SK-N-SH (cell line): ENCODE data around the gene EVL. TPM values are rescaled to one million over a fixed set of nuclear protein-coding genes. Genes with fewer than 3 reads are reported as not detected.
A peak's percentile ranks its signal among the peaks of the same experiment; 100 is the strongest.

Source experiments
- CTCF ChIA-PET: fragments of 300-600, 350-600 bp; formaldehyde crosslinking; extraction: SDS; loops from one replicate; lab custom pipeline; 2021; lab: Yijun Ruan, JAX
- POLR2A ChIA-PET: fragments of 350-600 bp; sonication (Branson Sonifier 250); formaldehyde crosslinking; extraction: SDS; loops from one replicate; lab custom pipeline; 2020; ENCODE audit warnings: antibody characterized with exemption, inconsistent platforms; lab: Yijun Ruan, JAX
- DNase-seq: peaks from one replicate; pipeline ENCODE4 v3.0.0; 2012
- H2AFZ ChIP-seq: fragments of 200-600 bp; sonication (generic); 2 replicates; pipeline ENCODE4 v1.8.1; 2016; ENCODE audit warnings: antibody characterized with exemption, mild to moderate bottlenecking, low read depth
- H3F3A ChIP-seq: fragments of 200-600 bp; sonication (generic); replicated peaks from 2 replicates; pipeline ENCODE3; 2016; ENCODE audit warnings: antibody characterized with exemption, mild to moderate bottlenecking; ENCODE audit not compliant: insufficient read depth
- H3K27ac ChIP-seq, 2 experiments: fragments of 200-500 bp in 1 of 2; fragments of 200-600 bp in 1 of 2; sonication (Bioruptor generic) in 1 of 2; sonication (generic), shearing (Covaris generic) in 1 of 2; 2 replicates each; pipeline versions ENCODE4 v1.5.1 to v1.6.1; 2014 to 2016; ENCODE audit warnings: low read depth in 2 of 2, inconsistent platforms in 1 of 2, low read length in 1 of 2, mild to moderate bottlenecking in 1 of 2, mixed read lengths in 1 of 2
- H3K27me3 ChIP-seq: fragments of 200-600 bp; sonication (generic), shearing (Covaris generic); 2 replicates; pipeline ENCODE4 v1.6.1; 2016; ENCODE audit warnings: mixed run types; ENCODE audit not compliant: insufficient read depth
- H3K36me3 ChIP-seq, 2 experiments: fragments of 200-500 bp in 1 of 2; fragments of 200-600 bp in 1 of 2; sonication (Bioruptor generic) in 1 of 2; sonication (generic) in 1 of 2; replicated peaks in 1 of 2; 2 replicates each; pipeline versions ENCODE3 to v1.5.1; 2014 to 2016; ENCODE audit warnings: low read length in 1 of 2, mild to moderate bottlenecking in 1 of 2; ENCODE audit not compliant: insufficient read depth in 2 of 2, control insufficient read depth in 1 of 2
- H3K4me1 ChIP-seq, 2 experiments: fragments of 200-500 bp in 1 of 2; fragments of 200-600 bp in 1 of 2; sonication (Bioruptor generic) in 1 of 2; sonication (generic), shearing (Covaris generic) in 1 of 2; 2 replicates each; pipeline versions ENCODE4 v1.5.1 to v1.6.1; 2014 to 2016; ENCODE audit warnings: low read depth in 1 of 2, low read length in 1 of 2, mixed run types in 1 of 2; ENCODE audit not compliant: insufficient read depth in 2 of 2, control insufficient read depth in 1 of 2
- H3K4me2 ChIP-seq: fragments of 200-600 bp; sonication (generic), shearing (Covaris generic); 2 replicates; pipeline ENCODE4 v1.6.1; 2017; ENCODE audit warnings: mixed run types
- H3K4me3 ChIP-seq, 2 experiments: fragments of 200-500 bp in 1 of 2; fragments of 200-600 bp in 1 of 2; sonication (Bioruptor generic) in 1 of 2; sonication (generic), shearing (Covaris generic) in 1 of 2; 2 replicates each; pipeline versions ENCODE4 v1.5.1 to v1.8.1; 2014 to 2016; ENCODE audit warnings: low read depth in 2 of 2, inconsistent platforms in 1 of 2, low read length in 1 of 2, mild to moderate bottlenecking in 1 of 2, mixed read lengths in 1 of 2, moderate library complexity in 1 of 2
- H3K79me2 ChIP-seq: fragments of 200-600 bp; sonication (generic); 2 replicates; pipeline ENCODE4 v1.8.1; 2017; ENCODE audit warnings: mild to moderate bottlenecking; ENCODE audit not compliant: insufficient read depth
- H3K9ac ChIP-seq: fragments of 200-600 bp; sonication (generic); 2 replicates; pipeline ENCODE4 v1.6.1; 2017; ENCODE audit warnings: mixed run types
- H3K9me2 ChIP-seq: fragments of 200-600 bp; sonication (generic); 2 replicates; pipeline ENCODE4 v1.6.1; 2017; ENCODE audit warnings: mixed run types
- H3K9me3 ChIP-seq: fragments of 200-600 bp; sonication (generic); 2 replicates; pipeline ENCODE4 v1.6.1; 2017; ENCODE audit warnings: mixed run types, mild to moderate bottlenecking, moderate library complexity
- H4K20me1 ChIP-seq: fragments of 200-600 bp; sonication (generic); 2 replicates; pipeline ENCODE4 v1.6.1; 2017; ENCODE audit warnings: mild to moderate bottlenecking, mixed run types; ENCODE audit not compliant: insufficient read depth
- CHD2 ChIP-seq: fragments of 150-350 bp; IDR thresholded peaks from 2 replicates; pipeline ENCODE4 v1.6.1; 2018; ENCODE audit warnings: low read length; ENCODE audit not compliant: partially characterized antibody
- ELF1 ChIP-seq: IDR thresholded peaks from 2 replicates; pipeline ENCODE4 v1.4.0; 2012
- EZH2phosphoT487 ChIP-seq: fragments of 200-600 bp; sonication (generic); IDR thresholded peaks from 2 replicates; pipeline ENCODE4 v1.6.1; 2017; ENCODE audit warnings: low read depth, mixed run types, mild to moderate bottlenecking, antibody characterized with exemption, moderate library complexity, borderline replicate concordance
- FOXJ3 ChIP-seq: sonication (generic); formaldehyde crosslinking; IDR thresholded peaks from 2 replicates; pipeline ENCODE4 v1.5.1; 2020; ENCODE audit warnings: mild to moderate bottlenecking, missing genetic modification reagents
- FOXM1 ChIP-seq: IDR thresholded peaks from 2 replicates; pipeline ENCODE4 v1.4.0; 2012; ENCODE audit warnings: low read depth, mild to moderate bottlenecking
- MEF2A ChIP-seq: IDR thresholded peaks from 2 replicates; pipeline ENCODE4 v1.4.0; 2012; ENCODE audit warnings: low read depth, borderline replicate concordance
- NRF1 ChIP-seq: IDR thresholded peaks from 2 replicates; pipeline ENCODE4 v1.6.1; 2012; ENCODE audit warnings: low read depth, mild to moderate bottlenecking, low read length
- POLR2AphosphoS5 ChIP-seq: IDR thresholded peaks from 2 replicates; pipeline ENCODE4 v1.6.1; 2012; ENCODE audit warnings: low read depth, low read length
- RAD21 ChIP-seq: IDR thresholded peaks from 2 replicates; pipeline ENCODE4 v1.6.1; 2012; ENCODE audit warnings: mild to moderate bottlenecking, low read length
- RCOR1 ChIP-seq: fragments of 150-350 bp; IDR thresholded peaks from 2 replicates; pipeline ENCODE4 v1.6.1; 2017; ENCODE audit warnings: antibody characterized with exemption, low read length
- TAF1 ChIP-seq: IDR thresholded peaks from 2 replicates; pipeline ENCODE4 v1.6.1; 2012; ENCODE audit warnings: low read depth, mild to moderate bottlenecking, low read length, moderate library complexity, borderline replicate concordance
- TCF12 ChIP-seq: IDR thresholded peaks from 2 replicates; pipeline ENCODE4 v1.4.0; 2012
- YY1 ChIP-seq: IDR thresholded peaks from 2 replicates; pipeline ENCODE4 v1.4.0; 2012; ENCODE audit warnings: low read depth, mild to moderate bottlenecking
- WGBS: methylation state at CpG from one replicate; pipeline ENCODE4 v1.1.6; 2017; ENCODE audit warnings: low lambda C conversion rate; 5-methylcytosine and 5-hydroxymethylcytosine counted together
- polyA plus RNA-seq, 3 experiments: library from polyadenylated mRNA; depleted of rRNA; stranded (reverse); fragments of >200 nt; gene quantifications; 2 replicates each; pipeline ENCODE4 v1.2.3, GENCODE V29; 2012
- TF ChIP-seq, protein P1 (sequence below): IDR thresholded peaks from 2 replicates; pipeline ENCODE4 v1.4.0; 2012; ENCODE audit warnings: low read depth, borderline replicate concordance
- TF ChIP-seq, protein P2 (sequence below): fragments of 150-350 bp; IDR thresholded peaks from 2 replicates; pipeline ENCODE4 v1.6.1; 2017; ENCODE audit warnings: antibody characterized with exemption, low read length, low read depth, borderline replicate concordance
- TF ChIP-seq, protein P3 (sequence below): fragments of 150-350 bp; IDR thresholded peaks from 2 replicates; pipeline ENCODE4 v1.6.1; 2016; ENCODE audit warnings: mild to moderate bottlenecking, low read depth, low read length

The EVL gene
- polyA plus RNA-seq, 1 of the 3 experiments (the other 2 are of a cell fraction), result 36.5 TPM

DNA sequence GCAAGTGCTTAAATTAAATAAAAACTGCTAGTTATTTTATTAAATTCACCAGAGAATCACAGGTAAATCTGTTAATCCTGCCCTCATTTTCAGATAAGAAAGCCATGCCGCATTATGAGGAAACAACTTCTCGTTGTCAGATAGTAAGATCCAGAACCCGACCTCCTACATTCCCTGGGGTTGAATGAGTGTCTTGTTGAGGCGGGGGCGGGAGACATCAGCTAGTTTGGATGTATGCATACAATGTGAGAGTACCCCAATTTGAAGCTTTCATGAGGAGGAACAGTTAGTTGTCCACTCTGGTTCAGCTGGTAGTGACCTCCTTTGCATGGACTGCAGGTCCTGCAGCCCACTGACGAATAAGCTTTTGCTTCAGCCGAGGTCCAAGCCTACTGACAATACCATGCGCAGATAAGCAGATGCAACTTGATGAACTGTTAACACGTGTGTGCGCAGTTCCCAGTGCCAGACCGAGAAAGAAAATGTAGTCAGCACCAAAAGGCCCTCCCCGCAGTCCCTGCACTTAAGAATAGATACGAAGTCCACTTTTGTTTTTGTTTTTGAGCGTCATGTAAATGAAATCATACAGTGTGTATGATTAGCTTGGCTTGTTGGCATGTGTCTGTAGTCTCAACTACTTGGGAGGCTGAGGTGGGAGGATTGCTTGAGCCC, 34.9 kb downstream of the EVL start:
- Histone ChIP-seq H4K20me1 (0 out of 2 replicates have a peak, but pooled peaks cover 3% of the 10 kb centered on the region), H3K27ac (no peak overlapping the region), H3F3A (peaks cover 16% of the 10 kb centered on the region), H3K9me3 (no peaks in the 10 kb centered on the region), H3K27me3 (no peaks in the 10 kb centered on the region), H3K9me2 (no peaks in the 10 kb centered on the region), H3K9ac (no peak overlapping the region), H2AFZ (no peak overlapping the region), H3K4me1 (peaks cover 20 to 24% of the 10 kb centered on the region in 2 experiments; a peak in 3 of 4 replicates), H3K4me2 (no peak overlapping the region), H3K79me2 (no peaks in the 10 kb centered on the region; the same call in 1 of the 2 replicates), H3K4me3 (no peak overlapping the region), H3K36me3 (no peaks in the 10 kb centered on the region)
- TF ChIP-seq, protein P1, sequence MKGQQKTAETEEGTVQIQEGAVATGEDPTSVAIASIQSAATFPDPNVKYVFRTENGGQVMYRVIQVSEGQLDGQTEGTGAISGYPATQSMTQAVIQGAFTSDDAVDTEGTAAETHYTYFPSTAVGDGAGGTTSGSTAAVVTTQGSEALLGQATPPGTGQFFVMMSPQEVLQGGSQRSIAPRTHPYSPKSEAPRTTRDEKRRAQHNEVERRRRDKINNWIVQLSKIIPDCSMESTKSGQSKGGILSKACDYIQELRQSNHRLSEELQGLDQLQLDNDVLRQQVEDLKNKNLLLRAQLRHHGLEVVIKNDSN, result no peak
- TF ChIP-seq YY1 (no peak), CHD2 (no peak), MEF2A (no peak), EZH2phosphoT487 (no peak), RAD21 (no peak), FOXM1 (no peak)
- ChIA-PET POLR2A (no interaction called here), CTCF (interaction anchor here (1.2 to 2.1 kb wide), 2 partner anchors 8 to 117 kb away, joined by 5 to 20 read pairs; no protein-coding TSS in a partner anchor)
- 96% methylated on average over 13 of the region's 14 CpGs for WGBS
- DNase-seq, result no peak

DNA sequence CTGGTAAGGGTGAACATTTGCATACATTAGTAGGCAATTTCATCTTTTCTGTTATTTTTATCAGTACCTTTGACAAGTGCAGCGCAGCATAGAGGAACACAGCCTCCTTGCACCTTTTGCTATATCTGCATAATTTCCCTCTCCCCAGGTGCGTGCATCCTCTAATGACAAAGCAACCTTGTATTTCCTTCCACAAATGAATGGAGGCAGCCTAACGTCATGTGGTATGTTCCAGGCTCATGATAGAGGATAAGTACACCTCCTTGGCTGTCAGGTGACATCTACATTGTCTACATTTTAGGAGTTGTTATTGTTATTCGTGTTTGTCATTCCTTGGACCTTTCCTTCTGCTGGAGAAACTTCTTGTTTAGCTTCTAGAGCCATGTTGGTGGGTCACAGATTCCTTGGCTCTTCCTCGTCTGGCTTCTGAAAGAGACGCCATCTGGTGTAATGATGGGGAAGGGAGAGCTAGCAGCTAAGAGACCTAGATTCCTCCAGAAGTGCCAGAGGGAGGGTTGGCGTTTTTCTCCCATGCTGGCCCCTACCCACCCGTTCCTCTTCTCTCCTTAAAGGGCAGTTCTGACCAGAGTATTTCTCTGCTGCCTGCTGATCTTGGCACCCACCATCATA, 37.0 kb downstream of the EVL start:
- Histone ChIP-seq H3K4me1 (peaks cover 6 to 30% of the 10 kb centered on the region in 2 experiments; a peak in 3 of 4 replicates), H3K27ac (peak overlapping the region in 1 of 2 experiments; percentile 96; a peak in 1 of 4 replicates), H4K20me1 (0 out of 2 replicates have a peak, but pooled peaks cover 3% of the 10 kb centered on the region), H3K27me3 (no peaks in the 10 kb centered on the region), H3K9me3 (no peaks in the 10 kb centered on the region), H2AFZ (no peak overlapping the region), H3K9me2 (no peaks in the 10 kb centered on the region), H3K36me3 (no peaks in the 10 kb centered on the region), H3K4me2 (peak overlapping the region; percentile 58; the same call in 1 of the 2 replicates), H3K4me3 (no peak overlapping the region), H3F3A (peaks cover 16% of the 10 kb centered on the region), H3K79me2 (no peaks in the 10 kb centered on the region; the same call in 1 of the 2 replicates), H3K9ac (no peak overlapping the region)
- ChIA-PET CTCF (interaction anchor here (1.3 to 2.1 kb wide), 3 partner anchors 20 to 119 kb away, joined by 3 to 10 read pairs (median 4); no protein-coding TSS in a partner anchor), POLR2A (no interaction called here)
- WGBS, result 97% methylated on average over 8 of the region's 8 CpGs
- TF ChIP-seq, protein P2, sequence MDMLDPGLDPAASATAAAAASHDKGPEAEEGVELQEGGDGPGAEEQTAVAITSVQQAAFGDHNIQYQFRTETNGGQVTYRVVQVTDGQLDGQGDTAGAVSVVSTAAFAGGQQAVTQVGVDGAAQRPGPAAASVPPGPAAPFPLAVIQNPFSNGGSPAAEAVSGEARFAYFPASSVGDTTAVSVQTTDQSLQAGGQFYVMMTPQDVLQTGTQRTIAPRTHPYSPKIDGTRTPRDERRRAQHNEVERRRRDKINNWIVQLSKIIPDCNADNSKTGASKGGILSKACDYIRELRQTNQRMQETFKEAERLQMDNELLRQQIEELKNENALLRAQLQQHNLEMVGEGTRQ, result no peak
- TF ChIP-seq NRF1 (no peak), POLR2AphosphoS5 (no peak), YY1 (no peak), TCF12 (no peak), MEF2A (no peak), TAF1 (no peak), FOXJ3 (CRISPR knock-in tag) (no peak), ELF1 (no peak), RCOR1 (no peak)
- TF ChIP-seq, protein P3, sequence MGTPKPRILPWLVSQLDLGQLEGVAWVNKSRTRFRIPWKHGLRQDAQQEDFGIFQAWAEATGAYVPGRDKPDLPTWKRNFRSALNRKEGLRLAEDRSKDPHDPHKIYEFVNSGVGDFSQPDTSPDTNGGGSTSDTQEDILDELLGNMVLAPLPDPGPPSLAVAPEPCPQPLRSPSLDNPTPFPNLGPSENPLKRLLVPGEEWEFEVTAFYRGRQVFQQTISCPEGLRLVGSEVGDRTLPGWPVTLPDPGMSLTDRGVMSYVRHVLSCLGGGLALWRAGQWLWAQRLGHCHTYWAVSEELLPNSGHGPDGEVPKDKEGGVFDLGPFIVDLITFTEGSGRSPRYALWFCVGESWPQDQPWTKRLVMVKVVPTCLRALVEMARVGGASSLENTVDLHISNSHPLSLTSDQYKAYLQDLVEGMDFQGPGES, result no peak
- no peak for DNase-seq
